Hepatocyte (in vitro differentiated cells): ENCODE measurements around the gene RAB12.

ENCODE experiments used
- EZH2 ChIP-seq: fragments of 200-600 bp; sonication (generic); IDR thresholded peaks from 2 replicates; pipeline ENCODE4 v1.6.1; 2016; ENCODE audit warnings: antibody characterized with exemption, mild to moderate bottlenecking, borderline replicate concordance
- TF ChIP-seq, protein P1 (sequence below): fragments of 200-600 bp; sonication (generic); IDR thresholded peaks from 2 replicates; pipeline ENCODE4 v1.5.1; 2016; ENCODE audit warnings: antibody characterized with exemption, mild to moderate bottlenecking; ENCODE audit not compliant: poor library complexity

DNA sequence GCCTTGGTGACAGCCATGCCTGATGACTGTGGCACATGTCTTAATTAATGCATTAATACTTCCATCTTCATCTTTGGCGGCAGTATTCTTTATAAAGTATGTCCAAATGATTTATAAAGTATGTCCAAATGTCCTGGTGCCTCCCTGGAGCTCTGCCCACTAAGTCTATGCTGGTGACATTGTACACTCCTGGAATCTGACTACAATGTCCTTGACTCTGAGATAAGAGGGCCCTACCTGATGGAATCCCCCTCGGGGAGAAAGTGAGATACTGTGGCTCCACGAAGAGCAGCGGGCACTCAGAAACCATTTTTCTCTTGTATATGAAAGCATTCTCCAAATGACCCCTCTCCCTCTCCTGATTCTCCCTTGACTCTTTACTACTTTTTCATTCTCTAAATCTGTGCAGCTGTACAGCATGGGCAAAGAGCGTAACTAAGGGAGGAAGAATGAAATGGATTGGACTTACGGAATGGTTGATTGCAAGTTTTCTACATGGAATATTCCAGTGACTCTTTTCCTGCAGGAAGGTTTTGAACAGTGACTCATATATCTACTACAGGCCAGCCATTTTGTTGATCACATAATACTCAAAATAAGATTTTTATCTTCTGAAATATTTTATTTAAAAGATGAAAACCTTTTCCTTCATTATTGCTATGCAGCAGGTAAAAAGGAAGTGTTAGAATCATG lies 17.3 kb downstream of the RAB12 start:
- TF ChIP-seq, protein P1, sequence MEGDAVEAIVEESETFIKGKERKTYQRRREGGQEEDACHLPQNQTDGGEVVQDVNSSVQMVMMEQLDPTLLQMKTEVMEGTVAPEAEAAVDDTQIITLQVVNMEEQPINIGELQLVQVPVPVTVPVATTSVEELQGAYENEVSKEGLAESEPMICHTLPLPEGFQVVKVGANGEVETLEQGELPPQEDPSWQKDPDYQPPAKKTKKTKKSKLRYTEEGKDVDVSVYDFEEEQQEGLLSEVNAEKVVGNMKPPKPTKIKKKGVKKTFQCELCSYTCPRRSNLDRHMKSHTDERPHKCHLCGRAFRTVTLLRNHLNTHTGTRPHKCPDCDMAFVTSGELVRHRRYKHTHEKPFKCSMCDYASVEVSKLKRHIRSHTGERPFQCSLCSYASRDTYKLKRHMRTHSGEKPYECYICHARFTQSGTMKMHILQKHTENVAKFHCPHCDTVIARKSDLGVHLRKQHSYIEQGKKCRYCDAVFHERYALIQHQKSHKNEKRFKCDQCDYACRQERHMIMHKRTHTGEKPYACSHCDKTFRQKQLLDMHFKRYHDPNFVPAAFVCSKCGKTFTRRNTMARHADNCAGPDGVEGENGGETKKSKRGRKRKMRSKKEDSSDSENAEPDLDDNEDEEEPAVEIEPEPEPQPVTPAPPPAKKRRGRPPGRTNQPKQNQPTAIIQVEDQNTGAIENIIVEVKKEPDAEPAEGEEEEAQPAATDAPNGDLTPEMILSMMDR = no peak
- TF ChIP-seq EZH2 = no peak
